Astrocyte of the spinal cord (primary cell): Measurements from ENCODE around the gene BAD.

Source experiments
- DNase-seq: peaks from one replicate; pipeline ENCODE4 v3.0.0; 2011; ENCODE audit warnings: low read depth, low spot score
- H3K4me3 ChIP-seq: 2 replicates; pipeline ENCODE4 v1.5.1; 2011; ENCODE audit warnings: low read depth, mild to moderate bottlenecking, low read length, moderate library complexity
- CTCF ChIP-seq: IDR thresholded peaks from 2 replicates; pipeline ENCODE4 v1.5.1; 2012; ENCODE audit warnings: low read depth, mild to moderate bottlenecking, low read length, inconsistent platforms
- in situ Hi-C: cut with HindIII; loops from 2 replicates; pipeline ENCODE4 v1.10.0; 2017; ENCODE audit warnings: low sequenced_read_pairs

The BAD gene

GRCh38 chr11:64269540-64270220 is 14.8 kb downstream of the BAD start:
- in situ Hi-C loops: no loop called here
- peak overlapping the region; percentile 68 for H3K4me3 ChIP-seq
- DNase-seq: peak; percentile 100
- no peak for TF ChIP-seq CTCF

- in situ Hi-C loops: no loop called here
- no peak for TF ChIP-seq CTCF
- peak overlapping the region; percentile 58 for H3K4me3 ChIP-seq
- DNase-seq: no peak
Measured at GRCh38 chr11:64268893-64269539, 15.4 kb downstream of the BAD start.

- TF ChIP-seq CTCF: no peak
- peak overlapping the region; percentile 58 for H3K4me3 ChIP-seq
- DNase-seq: peak; percentile 26
- in situ Hi-C loops: no loop called here
Measured at GRCh38 chr11:64268025-64268892, 16.2 kb downstream of the BAD start.

GRCh38 chr11:64267207-64267945 is 17.1 kb downstream of the BAD start:
- in situ Hi-C loops: no loop called here
- DNase-seq: no peak
- no peak overlapping the region for H3K4me3 ChIP-seq
- TF ChIP-seq CTCF: no peak

- H3K4me3 ChIP-seq: no peak overlapping the region
- in situ Hi-C loops: no loop called here
- no peak for DNase-seq
- no peak for TF ChIP-seq CTCF
Measured at GRCh38 chr11:64266339-64266738, 18.1 kb downstream of the BAD start.
